HepG2 (cell line): ENCODE data around the gene CACNA1D. TPM values are rescaled to one million over a fixed set of nuclear protein-coding genes. Genes with fewer than 3 reads are reported as not detected.

ENCODE experiments used
- ATAC-seq: fragments of 200-7000 bp; cut with Tn5 transposase; 3 replicates; pipeline ENCODE4 v1.9.1; 2020; ENCODE audit warnings: mild to moderate bottlenecking, moderate library complexity
- BruUV-seq: library from RNA; stranded (reverse); fragments of 400-500 nt; replicated peaks from 2 replicates; lab custom pipeline; 2021; lab: Mats Ljungman, UMichigan
- CTCF ChIA-PET: fragments of 300-600 bp; formaldehyde crosslinking; extraction: SDS; loops from one replicate; lab custom pipeline; 2021; ENCODE audit warnings: low total read pairs, inconsistent platforms, low intra/inter-chr PET ratio; lab: Yijun Ruan, JAX
- POLR2A ChIA-PET: fragments of 350-600 bp; sonication (Branson Sonifier 250); formaldehyde crosslinking; loops from one replicate; lab custom pipeline; 2020; ENCODE audit warnings: antibody characterized with exemption, inconsistent platforms; lab: Yijun Ruan, JAX
- DNase-seq: peaks from one replicate; pipeline ENCODE4 v3.0.0-alpha.2; 2015; ENCODE audit warnings: low spot score
- FAIRE-seq: peaks from 3 replicates; lab custom pipeline; 2011; peaks lifted over from hg19 to GRCh38; lab: Jason Lieb, UNC
- H2AFZ ChIP-seq: one replicate; pipeline ENCODE4 v1.6.1; 2011; ENCODE audit warnings: low read length, inconsistent platforms
- H3K27ac ChIP-seq: fragments of 300-600 bp; 3 replicates; pipeline ENCODE4 v1.8.0; 2011; ENCODE audit warnings: mixed run types, mild to moderate bottlenecking, mixed read lengths, low read length, inconsistent platforms; ENCODE audit not compliant: insufficient read depth; ENCODE audit errors: extremely low read length
- H3K27me3 ChIP-seq, 2 experiments: fragments of 200-600 bp in 1 of 2; 2 replicates in 1 of 2; 3 replicates in 1 of 2; pipeline versions ENCODE4 v1.6.0 to v1.8.0; 2011; ENCODE audit warnings: low read length in 2 of 2, mild to moderate bottlenecking in 2 of 2, moderate library complexity in 2 of 2, inconsistent platforms in 1 of 2; ENCODE audit not compliant: insufficient read depth in 2 of 2, control insufficient read depth in 1 of 2
- H3K36me3 ChIP-seq, 2 experiments: fragments of 200-600 bp in 1 of 2; replicated peaks in 1 of 2; 2 replicates in 1 of 2; 3 replicates in 1 of 2; pipeline versions ENCODE4 v1.5.1 to v1.8.0; 2011; ENCODE audit warnings: low read length in 2 of 2, inconsistent platforms in 1 of 2; ENCODE audit not compliant: insufficient read depth in 2 of 2, control insufficient read depth in 1 of 2
- H3K4me1 ChIP-seq: 2 replicates; pipeline ENCODE4 v1.5.1; 2012; ENCODE audit warnings: low read length, inconsistent platforms; ENCODE audit not compliant: insufficient read depth
- H3K4me2 ChIP-seq: 2 replicates; pipeline ENCODE4 v1.6.0; 2011; ENCODE audit warnings: low read depth, low read length, inconsistent platforms
- H3K4me3 ChIP-seq, 3 experiments: fragments of 200-600 bp in 1 of 3; sonication (generic), shearing (Covaris generic) in 1 of 3; replicated peaks in 1 of 3; 2 replicates each; pipeline ENCODE4 v1.5.1; 2011 to 2016; ENCODE audit warnings: low read length in 3 of 3, inconsistent platforms in 2 of 3, low read depth in 2 of 3, mild to moderate bottlenecking in 2 of 3, control low read depth in 1 of 3, mixed read lengths in 1 of 3; ENCODE audit not compliant: insufficient read depth in 1 of 3
- H3K79me2 ChIP-seq: one replicate; pipeline ENCODE4 v1.6.1; 2011; ENCODE audit warnings: low read length, inconsistent platforms; ENCODE audit not compliant: insufficient read depth
- H3K9ac ChIP-seq: 2 replicates; pipeline ENCODE4 v1.6.0; 2011; ENCODE audit warnings: mild to moderate bottlenecking, low read depth, low read length, inconsistent platforms; ENCODE audit not compliant: insufficient read depth
- H3K9me3 ChIP-seq: 2 replicates; pipeline ENCODE4 v1.5.1; 2012; ENCODE audit warnings: mild to moderate bottlenecking, low read length
- H4K20me1 ChIP-seq: 2 replicates; pipeline ENCODE4 v1.6.0; 2011; ENCODE audit warnings: inconsistent platforms, mild to moderate bottlenecking, low read length, moderate library complexity; ENCODE audit not compliant: insufficient read depth
- EP300 ChIP-seq, 3 experiments: sonication (generic) in 1 of 3; formaldehyde crosslinking in 1 of 3; IDR thresholded peaks; 2 replicates each; pipeline versions ENCODE4 v1.5.1 to v1.6.1; 2011 to 2020; ENCODE audit warnings: low read depth in 2 of 3, low read length in 2 of 3, borderline replicate concordance in 1 of 3, improper control_type of control experiment in 1 of 3, mild to moderate bottlenecking in 1 of 3, missing genetic modification reagents in 1 of 3, moderate library complexity in 1 of 3
- ETV6 ChIP-seq: sonication (generic); formaldehyde crosslinking; conservative IDR thresholded peaks from 2 replicates; pipeline ENCODE4 v1.4.0; 2020; ENCODE audit warnings: missing genetic modification reagents
- GATAD2A ChIP-seq: IDR thresholded peaks from 2 replicates; pipeline ENCODE4 v1.6.1; 2016
- PRDM10 ChIP-seq: sonication (generic); formaldehyde crosslinking; IDR thresholded peaks from 2 replicates; pipeline ENCODE4 v1.4.0; 2020; ENCODE audit warnings: low read depth, missing genetic modification reagents
- ZBTB44 ChIP-seq: sonication (generic); formaldehyde crosslinking; IDR thresholded peaks from 2 replicates; pipeline ENCODE4 v1.4.0; 2020; ENCODE audit warnings: missing genetic modification reagents
- ZNF142 ChIP-seq: sonication (generic); formaldehyde crosslinking; IDR thresholded peaks from 2 replicates; pipeline ENCODE4 v1.4.0; 2020; ENCODE audit warnings: missing genetic modification reagents
- ZNF333 ChIP-seq: sonication (generic); formaldehyde crosslinking; IDR thresholded peaks from 2 replicates; pipeline ENCODE4 v1.4.0; 2020; ENCODE audit warnings: mild to moderate bottlenecking, missing genetic modification reagents, borderline replicate concordance
- ZNF564 ChIP-seq: sonication (generic); formaldehyde crosslinking; IDR thresholded peaks from 2 replicates; pipeline ENCODE4 v1.8.1; 2023; ENCODE audit warnings: mild to moderate bottlenecking, missing genetic modification reagents
- ZNF576 ChIP-seq: sonication (generic); formaldehyde crosslinking; IDR thresholded peaks from 2 replicates; pipeline ENCODE4 v1.4.0; 2020; ENCODE audit warnings: mild to moderate bottlenecking, missing genetic modification reagents
- ZNF614 ChIP-seq: IDR thresholded peaks from 2 replicates; pipeline ENCODE4 v1.6.1; 2018; ENCODE audit warnings: missing biosample characterization, missing genetic modification reagents, inconsistent platforms, borderline replicate concordance
- ZNF619 ChIP-seq: sonication (generic); formaldehyde crosslinking; IDR thresholded peaks from 2 replicates; pipeline ENCODE4 v1.4.0; 2020; ENCODE audit warnings: mild to moderate bottlenecking, missing genetic modification reagents
- ZNF782 ChIP-seq: sonication (generic); formaldehyde crosslinking; IDR thresholded peaks from 2 replicates; pipeline ENCODE4 v1.4.0; 2020; ENCODE audit warnings: missing genetic modification reagents, mild to moderate bottlenecking, borderline replicate concordance
- ZSCAN25 ChIP-seq: sonication (generic); formaldehyde crosslinking; IDR thresholded peaks from 2 replicates; pipeline ENCODE4 v1.8.0; 2022; ENCODE audit warnings: mild to moderate bottlenecking, missing genetic modification reagents
- WGBS: methylation state at CpG from one replicate; pipeline ENCODE4 v1.1.6; 2017; ENCODE audit warnings: low lambda C conversion rate; 5-methylcytosine and 5-hydroxymethylcytosine counted together
- in situ Hi-C: cut with HindIII; loops from 2 replicates; pipeline ENCODE4 v1.10.0; 2017; ENCODE audit warnings: low pct_unique_long_range_greater_than_20kb; ENCODE audit not compliant: extremely low pct_ligation_motif_present
- intact Hi-C: fragments of 100-400 bp; cut with micrococcal nuclease; formaldehyde crosslinking; loops from one replicate; pipeline ENCODE4 v1.10.0; 2022; ENCODE audit not compliant: unreplicated experiment
- polyA plus RNA-seq, 8 experiments: library from polyadenylated mRNA; depleted of rRNA in 3 of 8; stranded (reverse) in 7 of 8; unstranded in 1 of 8; fragments of >200 nt; fragmentation: Illumina TruSeq in 4 of 8; extraction: Trizol in 4 of 8; gene quantifications; 2 replicates each; pipeline versions ENCODE4 v1.2.1 to v1.2.3, GENCODE V29; 2011 to 2016; ENCODE audit warnings: low read depth in 4 of 8, missing spikeins in 1 of 8, mixed read lengths in 1 of 8; ENCODE audit not compliant: insufficient read depth in 1 of 8
- total RNA-seq, 5 experiments: library from RNA; depleted of rRNA; stranded (reverse); fragments of >200 nt; fragmentation: Illumina TruSeq; extraction: Trizol; gene quantifications; 2 replicates each; pipeline ENCODE4 v1.2.3, GENCODE V29; 2016; ENCODE audit warnings: low read depth in 1 of 5

Gene CACNA1D
- total and polyA plus RNA-seq, 2 of the 13 experiments (the other 11 are each of a cell fraction or from before 2014, with no cell fraction given), result 0.26 to 0.38 TPM

- no peaks in the 10 kb centered on the region for H3K36me3 ChIP-seq
- no peak overlapping the region for H3K9ac ChIP-seq
- no peaks in the 10 kb centered on the region for H4K20me1 ChIP-seq
- no peaks in the 10 kb centered on the region for H3K9me3 ChIP-seq
- H3K27me3 ChIP-seq, result peaks cover 0 to 2% of the 10 kb centered on the region in 2 experiments; a peak in 1 of 5 replicates
- in situ Hi-C loops, result no loop called here
- intact Hi-C loops, result no loop called here
- no peak overlapping the region for H2AFZ ChIP-seq
- CTCF ChIA-PET, result no interaction called here
- FAIRE-seq (no peak), ATAC-seq (no peak), DNase-seq (no peak)
- no peak overlapping the region for H3K4me2 ChIP-seq
- no peaks in the 10 kb centered on the region for H3K4me1 ChIP-seq
- H3K27ac ChIP-seq, result no peak overlapping the region
- no peaks in the 10 kb centered on the region for H3K79me2 ChIP-seq
- WGBS, result 67% methylated on average over 5 of the region's 5 CpGs
- no TSS peak for BruUV-seq
- no peak overlapping the region for H3K4me3 ChIP-seq
- POLR2A ChIA-PET, result no interaction called here
- TF ChIP-seq ZNF142 (CRISPR knock-in tag) (no peak), GATAD2A (CRISPR knock-in tag) (no peak), ZNF782 (CRISPR knock-in tag) (no peak), ZNF564 (CRISPR knock-in tag) (no peak), ZBTB44 (CRISPR knock-in tag) (no peak), ZNF619 (CRISPR knock-in tag) (no peak), EP300 (IDR thresholded peaks at IDR 0.05; ENCODE audit: low read depth in 2 of 2, low read length in 2 of 2) (no peak), EP300 (CRISPR knock-in tag; IDR thresholded peaks at IDR 0.05; ENCODE audit: borderline replicate concordance) (no peak), ZNF576 (CRISPR knock-in tag) (no peak), ETV6 (CRISPR knock-in tag) (no peak), ZNF333 (CRISPR knock-in tag) (no peak), PRDM10 (CRISPR knock-in tag) (no peak), ZSCAN25 (CRISPR knock-in tag) (no peak), ZNF614 (CRISPR knock-in tag) (no peak)
Observed at GRCh38 chr3:53553200-53553599, 58.8 kb downstream of the CACNA1D start.
